Astrocyte of the hippocampus (primary cell): ENCODE measurements around the gene URM1.

Experiments used
- DNase-seq: peaks from one replicate; pipeline ENCODE4 v3.0.0; 2011; ENCODE audit warnings: low read depth, low spot score

Gene URM1

DNA sequence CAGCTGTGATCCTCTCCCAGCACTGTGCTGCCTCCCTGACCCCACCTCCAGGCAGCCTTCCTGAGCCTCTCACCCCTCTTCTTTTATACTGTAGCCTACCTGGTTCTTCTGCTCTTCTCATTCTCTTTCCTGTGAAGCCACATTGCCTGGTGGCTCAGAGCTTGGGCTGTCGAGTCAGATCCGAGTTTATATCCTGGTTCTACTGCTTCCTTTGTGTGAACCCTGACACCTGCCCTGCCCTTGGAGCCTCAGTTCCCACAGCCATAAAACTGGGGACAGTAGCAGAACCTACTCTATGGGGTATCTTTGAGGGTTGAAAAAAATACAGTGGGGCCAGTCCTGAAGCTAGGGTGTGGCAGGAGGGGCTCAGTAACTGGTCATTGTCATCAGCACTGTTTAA lies 22.0 kb upstream of the URM1 start:
- no peak for DNase-seq

DNA sequence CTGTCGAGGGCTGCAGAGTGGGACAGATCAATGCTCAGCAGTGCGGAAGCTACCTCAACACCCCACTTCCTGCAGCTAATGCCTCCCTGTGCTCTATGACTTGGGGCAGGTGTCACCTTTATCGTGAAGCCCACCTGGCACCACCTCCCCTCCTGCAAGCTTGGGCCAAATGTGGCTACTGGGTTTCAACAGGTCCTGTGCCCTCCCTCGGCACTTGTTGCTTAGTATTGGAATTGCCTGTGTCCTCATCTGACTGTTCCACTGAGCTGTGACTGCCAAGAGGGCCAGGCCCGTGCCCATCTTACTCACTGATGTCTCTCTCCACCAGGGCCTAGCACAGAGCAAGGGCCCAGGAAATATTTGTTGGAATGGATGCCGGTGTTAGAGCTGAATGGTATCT lies 21.4 kb upstream of the URM1 start:
- DNase-seq: no peak

DNA sequence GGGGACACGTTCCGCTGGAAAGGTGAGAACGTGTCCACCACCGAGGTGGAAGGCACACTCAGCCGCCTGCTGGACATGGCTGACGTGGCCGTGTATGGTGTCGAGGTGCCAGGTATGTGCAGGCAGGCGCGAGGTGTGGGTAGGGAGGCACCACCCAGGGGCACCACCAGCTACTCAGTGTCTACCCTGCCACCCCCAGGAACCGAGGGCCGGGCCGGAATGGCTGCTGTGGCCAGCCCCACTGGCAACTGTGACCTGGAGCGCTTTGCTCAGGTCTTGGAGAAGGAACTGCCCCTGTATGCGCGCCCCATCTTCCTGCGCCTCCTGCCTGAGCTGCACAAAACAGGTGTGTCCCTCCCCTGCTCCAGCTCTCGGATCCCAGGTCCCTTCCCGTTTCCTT lies 15.7 kb upstream of the URM1 start:
- no peak for DNase-seq

DNA sequence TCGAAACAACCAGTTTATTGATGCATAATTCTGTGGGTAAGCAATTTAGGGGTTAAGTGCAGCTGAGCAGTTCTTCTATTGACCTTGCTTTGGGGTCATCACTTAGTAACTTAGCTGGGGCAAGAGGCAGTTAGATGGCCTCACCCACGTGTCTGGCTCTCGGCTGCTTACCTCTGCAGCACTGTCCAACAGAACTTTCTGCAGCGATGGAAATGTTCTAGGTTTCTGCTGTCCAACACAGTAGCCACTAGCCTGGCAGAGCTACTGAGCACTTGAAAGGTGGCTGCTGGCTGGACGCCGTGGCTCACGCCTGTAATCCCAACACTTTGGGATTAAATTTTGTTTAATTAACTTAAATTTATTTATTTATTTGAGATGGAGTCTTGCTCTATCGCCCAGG lies 13.1 kb upstream of the URM1 start:
- no peak for DNase-seq

DNA sequence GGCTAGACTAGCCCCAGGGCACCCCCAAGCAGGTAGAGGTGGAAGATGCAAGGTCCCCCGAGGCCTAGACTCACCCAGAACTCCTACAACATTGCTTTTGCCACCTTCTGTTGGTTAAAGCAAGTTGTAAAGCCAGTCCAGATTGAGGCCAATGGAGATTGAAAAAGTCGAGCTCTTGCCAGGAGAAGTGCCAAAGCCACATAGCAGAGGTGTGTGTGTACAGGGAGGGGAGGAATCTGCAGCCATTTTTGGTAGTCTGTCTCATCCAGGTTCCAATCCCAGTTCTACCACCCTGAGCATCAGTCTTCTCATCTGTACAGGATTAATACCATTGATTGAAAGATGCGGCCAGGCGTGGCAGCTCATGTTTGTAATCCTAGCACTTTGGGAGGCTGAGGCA lies 12.3 kb upstream of the URM1 start:
- DNase-seq: no peak

DNA sequence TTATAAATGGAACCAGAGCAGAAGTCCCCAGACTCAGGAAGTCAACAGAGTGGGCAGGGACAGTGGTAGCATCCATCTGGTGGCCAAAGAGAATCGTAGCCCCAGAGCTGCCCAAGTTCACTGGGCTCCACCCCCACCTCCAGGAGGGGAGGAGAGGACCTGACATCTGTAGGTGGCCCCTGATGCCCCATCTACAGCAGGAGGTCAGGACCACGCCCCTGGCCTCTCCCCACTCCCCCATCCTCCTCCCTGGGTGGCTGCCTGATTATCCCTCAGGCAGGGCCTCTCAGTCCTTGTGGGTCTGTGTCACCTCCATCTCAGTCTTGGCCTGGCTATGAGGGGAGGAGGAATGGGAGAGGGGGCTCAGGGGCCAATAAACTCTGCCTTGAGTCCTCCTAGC lies 10.3 kb upstream of the URM1 start:
- DNase-seq: no peak

- no peak for DNase-seq
Observed at GRCh38 chr9:128361296-128361985, 9.7 kb upstream of the URM1 start.

DNA sequence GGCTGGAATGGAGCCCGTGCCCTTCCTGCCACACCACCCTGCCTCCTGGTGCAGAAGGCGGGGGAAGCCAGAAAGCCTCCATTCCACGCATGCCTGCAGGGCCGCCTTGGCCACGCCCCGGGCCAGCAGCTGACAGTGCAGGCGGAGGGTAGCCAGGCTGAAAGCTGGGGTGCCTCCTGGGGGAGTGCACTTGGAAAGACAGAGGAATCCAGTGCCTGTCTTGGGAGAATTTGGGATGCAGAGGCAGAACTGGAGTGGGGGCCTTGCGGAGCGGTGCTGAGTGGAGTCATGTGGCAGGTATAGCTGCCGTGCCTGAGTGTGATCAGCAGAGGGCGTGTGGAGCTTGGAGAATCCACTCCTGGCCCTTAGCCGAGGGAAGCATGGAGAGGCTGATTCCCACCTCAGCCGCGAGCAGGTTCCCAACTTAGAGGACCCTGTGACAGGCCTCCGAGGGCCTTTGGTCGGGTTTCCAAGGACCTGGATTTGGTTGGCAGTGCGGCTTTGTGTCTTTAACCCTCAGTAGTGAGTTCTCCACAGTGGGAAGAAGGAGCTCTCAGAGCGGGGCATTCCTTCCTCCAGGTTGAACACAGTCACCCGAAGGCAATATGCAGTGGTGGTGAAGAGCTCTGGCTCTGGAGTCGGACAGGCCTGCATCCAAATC lies 9.1 kb upstream of the URM1 start:
- peak; percentile 93 for DNase-seq

DNA sequence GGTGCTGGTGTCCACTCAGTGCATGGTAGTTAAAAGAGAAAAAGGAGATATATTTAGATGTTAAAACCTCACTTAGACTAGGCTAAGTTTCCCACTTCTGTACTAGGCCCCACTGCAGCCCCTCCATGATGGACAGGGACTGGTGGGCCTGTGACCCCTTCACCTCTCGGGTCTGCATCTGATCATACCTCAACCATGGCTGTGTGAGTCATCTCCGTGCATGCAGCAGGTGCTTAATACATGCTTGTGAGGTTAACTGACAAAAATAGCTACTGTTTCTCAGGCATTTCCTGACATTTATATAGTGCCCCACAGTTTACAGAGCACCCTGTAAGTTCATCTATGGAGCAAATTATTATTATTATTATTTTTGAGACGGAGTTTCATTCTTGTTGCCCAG lies 8.4 kb upstream of the URM1 start:
- DNase-seq: no peak

DNA sequence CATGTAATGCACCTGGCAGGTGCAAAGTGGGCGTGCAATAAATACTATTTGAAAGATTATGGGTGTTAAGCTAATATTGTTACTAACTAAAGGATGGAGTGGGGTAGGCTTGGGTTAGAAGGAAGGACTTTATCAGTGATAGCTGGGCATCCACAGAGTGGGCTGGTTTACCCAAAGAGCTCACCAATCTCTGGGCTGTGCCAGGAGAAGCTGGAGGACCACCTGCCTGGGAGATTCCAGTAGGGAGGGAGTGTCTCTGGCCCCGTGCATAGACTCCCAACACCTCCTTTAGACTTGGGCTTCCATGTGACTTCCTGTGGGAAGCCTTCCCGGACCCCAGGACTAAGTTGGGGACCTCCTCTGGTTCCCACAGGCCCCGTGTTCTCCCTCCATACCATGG lies 5.6 kb upstream of the URM1 start:
- no peak for DNase-seq

GRCh38 chr9:128369024-128369706 lies 2.0 kb upstream of the URM1 start:
- no peak for DNase-seq

DNA sequence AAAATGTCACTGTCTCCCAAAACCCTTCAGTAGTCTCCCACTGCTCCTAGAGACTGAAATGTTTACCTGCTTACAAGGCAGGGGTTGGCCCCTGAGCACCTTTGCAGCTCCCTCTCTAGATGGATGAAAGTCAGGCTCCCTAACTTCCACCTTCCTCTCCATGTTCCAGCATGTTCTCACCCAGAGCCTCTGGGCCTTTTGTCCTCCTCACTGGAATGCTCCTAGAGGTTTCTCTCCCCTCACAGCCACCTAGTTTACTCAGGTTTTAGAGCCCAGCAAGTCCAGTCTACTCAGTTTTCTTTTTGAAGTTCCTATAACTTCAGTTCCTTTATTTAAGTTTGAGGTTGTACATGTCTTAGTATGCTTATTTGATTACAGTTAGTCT lies 815 bp upstream of the URM1 start:
- no peak for DNase-seq

DNA sequence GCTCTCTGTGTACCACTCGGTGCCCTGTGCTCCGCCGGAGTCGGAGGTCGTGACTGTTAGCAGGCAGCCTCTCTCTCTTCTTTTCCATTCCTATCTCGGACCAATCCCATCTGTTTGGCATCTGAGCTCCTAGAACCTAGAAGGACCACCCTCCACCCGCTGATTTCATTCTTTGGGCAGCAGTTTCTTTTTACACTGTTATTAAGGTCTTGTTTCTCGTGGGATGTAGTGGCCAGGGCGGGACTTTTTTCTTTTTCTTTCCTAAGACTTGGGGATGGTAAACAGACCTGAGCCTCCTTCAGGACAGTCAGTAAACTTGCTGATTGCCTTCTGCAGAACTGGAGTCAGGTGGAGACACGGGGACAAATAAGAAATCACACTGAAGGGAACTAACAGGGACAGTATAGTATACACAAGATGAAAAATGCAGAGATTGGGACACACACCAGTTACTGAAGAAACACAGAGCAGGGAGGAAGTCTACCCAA lies 500 bp downstream of the URM1 start:
- peak; percentile 25 for DNase-seq

- DNase-seq: peak; percentile 50
Observed at GRCh38 chr9:128372188-128372641, 1.0 kb downstream of the URM1 start.

- no peak for DNase-seq
Observed at GRCh38 chr9:128372784-128373183, 1.6 kb downstream of the URM1 start.

DNA sequence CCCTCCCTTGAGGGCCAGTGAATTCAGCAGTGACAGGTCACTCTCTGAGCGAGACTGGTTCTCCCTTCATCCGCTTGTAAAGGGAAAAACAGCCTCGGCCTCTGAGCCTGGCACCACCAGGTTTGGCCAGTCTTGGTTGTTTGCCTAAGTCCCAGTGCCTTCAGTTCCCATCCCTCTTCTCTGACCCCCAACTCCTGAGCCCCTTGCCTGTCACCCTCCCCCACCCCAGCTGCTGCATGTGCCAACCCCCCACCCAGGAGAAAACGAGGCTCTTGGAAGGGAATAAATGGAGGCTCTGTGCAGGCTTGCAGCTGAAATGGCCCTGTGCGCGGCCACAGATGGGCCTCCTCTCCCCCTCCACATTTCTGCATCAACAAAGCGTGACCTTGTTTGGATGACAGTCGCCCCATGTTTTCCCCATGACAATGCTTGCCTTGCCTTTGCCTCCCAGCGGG lies 3.1 kb downstream of the URM1 start:
- no peak for DNase-seq

GRCh38 chr9:128375865-128376264 lies 4.7 kb downstream of the URM1 start:
- no peak for DNase-seq

- DNase-seq: peak; percentile 62
Observed at GRCh38 chr9:128382261-128382660, 11.1 kb downstream of the URM1 start.

GRCh38 chr9:128383007-128383753 lies 12.0 kb downstream of the URM1 start:
- no peak for DNase-seq

GRCh38 chr9:128383791-128384190 lies 12.6 kb downstream of the URM1 start:
- no peak for DNase-seq

GRCh38 chr9:128384801-128385495 lies 13.8 kb downstream of the URM1 start:
- no peak for DNase-seq
